ENCODE data around the gene PGAP6. TPM values are rescaled to one million over a fixed set of nuclear protein-coding genes. Genes with fewer than 3 reads are reported as not detected.

Gene PGAP6
- polyA plus RNA-seq, 2 of the 4 experiments (the other 2 are of a cell fraction) = 25.9 to 38.1 TPM

DNA sequence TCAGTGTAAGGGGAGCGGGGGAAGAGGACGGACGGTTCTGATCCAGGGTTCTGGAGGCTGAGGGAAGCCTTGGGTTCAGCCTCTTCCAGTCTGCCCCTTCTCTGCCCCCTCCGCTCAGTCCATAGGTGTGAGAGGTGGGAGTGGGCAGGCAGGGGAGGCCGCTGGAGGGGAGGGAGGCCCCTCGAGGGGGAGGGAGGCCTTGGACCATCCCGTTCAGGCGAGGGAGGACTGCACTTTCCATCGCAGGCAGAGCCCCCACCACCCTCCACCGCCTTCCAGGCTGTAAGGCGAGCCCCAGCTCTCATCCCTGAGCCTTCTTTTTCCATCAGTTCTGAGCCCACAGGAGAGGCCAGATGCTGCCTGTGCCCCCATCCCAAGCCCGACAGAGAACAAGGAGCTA lies 25.0 kb downstream of the PGAP6 start:
- no peak for FAIRE-seq
- WGBS (ENCODE audit: missing lambda C conversion rate) = 63% methylated on average over 12 of the region's 12 CpGs
- POLR2A ChIA-PET = no interaction called here
- Histone ChIP-seq H3K4me1 (peaks cover 3% of the 10 kb centered on the region; the same call in 1 of the 3 replicates), H3K4me3 (no peak overlapping the region), H3K9me3 (no peaks in the 10 kb centered on the region), H3K27ac (no peak overlapping the region), H3K4me2 (no peak overlapping the region)
- no peak for DNase-seq (ENCODE audit: low read depth in 1 of 2, low spot score in 1 of 2)
- TF ChIP-seq EHMT2 (IDR thresholded peaks at IDR 0.05; ENCODE audit: low read depth) = no peak
- no peak for TF ChIP-seq FOXS1 (CRISPR knock-in tag; IDR thresholded peaks at IDR 0.05)
- TF ChIP-seq HOXA7 (CRISPR knock-in tag; IDR thresholded peaks at IDR 0.05) = no peak
- no peak for TF ChIP-seq GATA3 (IDR thresholded peaks at IDR 0.05; ENCODE audit: borderline replicate concordance)
- TF ChIP-seq CEBPB (IDR thresholded peaks at IDR 0.05) = no peak
- TF ChIP-seq RFX5 (IDR thresholded peaks at IDR 0.05) = no peak
- TF ChIP-seq, protein P1, sequence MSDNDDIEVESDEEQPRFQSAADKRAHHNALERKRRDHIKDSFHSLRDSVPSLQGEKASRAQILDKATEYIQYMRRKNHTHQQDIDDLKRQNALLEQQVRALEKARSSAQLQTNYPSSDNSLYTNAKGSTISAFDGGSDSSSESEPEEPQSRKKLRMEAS (IDR thresholded peaks at IDR 0.05) = no peak
- no peak for TF ChIP-seq ZNF302 (CRISPR knock-in tag; IDR thresholded peaks at IDR 0.05)
- no peak for TF ChIP-seq FOSL2 (IDR thresholded peaks at IDR 0.05)
- TF ChIP-seq FOSL2 (CRISPR knock-in tag; IDR thresholded peaks at IDR 0.05) = no peak
- TF ChIP-seq HEYL (CRISPR knock-in tag; IDR thresholded peaks at IDR 0.05) = no peak
- CTCF ChIA-PET = interaction anchor here (1.4 to 12.6 kb wide), 6 partner anchors 8 to 291 kb away, joined by 3 to 76 read pairs (median 8); partner anchors contain the start of gene FAM234A
- no peak for ATAC-seq

DNA sequence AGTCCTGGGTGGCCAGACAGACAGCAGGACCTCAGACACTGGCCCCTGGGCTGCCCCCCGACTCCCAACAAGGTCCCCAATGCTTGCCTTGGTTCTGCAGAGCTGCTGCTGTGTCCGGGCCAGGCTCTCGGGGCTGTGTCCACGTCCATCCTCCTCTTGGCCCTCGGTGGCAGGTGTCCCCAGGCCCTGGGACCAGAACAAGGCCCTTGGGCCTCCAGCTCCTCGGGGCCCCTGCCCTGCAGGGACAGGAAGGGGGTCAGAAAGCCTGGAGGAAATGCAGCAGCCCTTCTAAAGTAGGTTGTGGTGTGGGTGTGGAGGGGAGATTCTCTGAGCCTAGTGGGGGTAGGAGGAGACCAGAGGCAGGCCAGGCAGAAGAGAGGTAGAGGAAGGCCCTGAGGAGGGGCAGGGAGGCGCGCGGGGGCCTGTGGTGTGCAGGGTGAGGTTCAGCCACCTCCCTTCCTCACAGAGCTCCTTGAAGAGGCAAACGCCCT lies 26.8 kb downstream of the PGAP6 start:
- Histone ChIP-seq H3K27ac (no peak overlapping the region), H3K4me1 (peaks cover 13% of the 10 kb centered on the region; the same call in 2 of the 3 replicates), H3K4me2 (no peak overlapping the region), H3K9me3 (no peaks in the 10 kb centered on the region), H3K4me3 (no peak overlapping the region)
- ChIA-PET CTCF (interaction anchor here (1.6 to 12.6 kb wide), 5 partner anchors 10 to 289 kb away, joined by 3 to 76 read pairs (median 5); no protein-coding TSS in a partner anchor), POLR2A (interaction anchor here (0.5 to 1.3 kb wide), 2 partner anchors 16 to 216 kb away, joined by 3 to 6 read pairs; partner anchors contain the start of gene MRPL28)
- DNase-seq (ENCODE audit: low read depth in 1 of 2, low spot score in 1 of 2) = no peak
- TF ChIP-seq, protein P2, sequence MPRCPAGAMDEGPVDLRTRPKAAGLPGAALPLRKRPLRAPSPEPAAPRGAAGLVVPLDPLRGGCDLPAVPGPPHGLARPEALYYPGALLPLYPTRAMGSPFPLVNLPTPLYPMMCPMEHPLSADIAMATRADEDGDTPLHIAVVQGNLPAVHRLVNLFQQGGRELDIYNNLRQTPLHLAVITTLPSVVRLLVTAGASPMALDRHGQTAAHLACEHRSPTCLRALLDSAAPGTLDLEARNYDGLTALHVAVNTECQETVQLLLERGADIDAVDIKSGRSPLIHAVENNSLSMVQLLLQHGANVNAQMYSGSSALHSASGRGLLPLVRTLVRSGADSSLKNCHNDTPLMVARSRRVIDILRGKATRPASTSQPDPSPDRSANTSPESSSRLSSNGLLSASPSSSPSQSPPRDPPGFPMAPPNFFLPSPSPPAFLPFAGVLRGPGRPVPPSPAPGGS (IDR thresholded peaks at IDR 0.05) = no peak
- TF ChIP-seq RCOR1 (IDR thresholded peaks at IDR 0.05; ENCODE audit: low read depth, low read length) (no peak), ZSCAN20 (CRISPR knock-in tag; IDR thresholded peaks at IDR 0.05) (no peak), CHD2 (IDR thresholded peaks at IDR 0.05; ENCODE audit: low read length, partially characterized antibody) (no peak), RFX5 (IDR thresholded peaks at IDR 0.05) (no peak)
- TF ChIP-seq, protein P3, sequence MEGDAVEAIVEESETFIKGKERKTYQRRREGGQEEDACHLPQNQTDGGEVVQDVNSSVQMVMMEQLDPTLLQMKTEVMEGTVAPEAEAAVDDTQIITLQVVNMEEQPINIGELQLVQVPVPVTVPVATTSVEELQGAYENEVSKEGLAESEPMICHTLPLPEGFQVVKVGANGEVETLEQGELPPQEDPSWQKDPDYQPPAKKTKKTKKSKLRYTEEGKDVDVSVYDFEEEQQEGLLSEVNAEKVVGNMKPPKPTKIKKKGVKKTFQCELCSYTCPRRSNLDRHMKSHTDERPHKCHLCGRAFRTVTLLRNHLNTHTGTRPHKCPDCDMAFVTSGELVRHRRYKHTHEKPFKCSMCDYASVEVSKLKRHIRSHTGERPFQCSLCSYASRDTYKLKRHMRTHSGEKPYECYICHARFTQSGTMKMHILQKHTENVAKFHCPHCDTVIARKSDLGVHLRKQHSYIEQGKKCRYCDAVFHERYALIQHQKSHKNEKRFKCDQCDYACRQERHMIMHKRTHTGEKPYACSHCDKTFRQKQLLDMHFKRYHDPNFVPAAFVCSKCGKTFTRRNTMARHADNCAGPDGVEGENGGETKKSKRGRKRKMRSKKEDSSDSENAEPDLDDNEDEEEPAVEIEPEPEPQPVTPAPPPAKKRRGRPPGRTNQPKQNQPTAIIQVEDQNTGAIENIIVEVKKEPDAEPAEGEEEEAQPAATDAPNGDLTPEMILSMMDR (IDR thresholded peaks at IDR 0.05) = no peak
- WGBS (ENCODE audit: missing lambda C conversion rate) = 89% methylated on average over 5 of the region's 10 CpGs
- ATAC-seq = no peak
- FAIRE-seq = no peak

DNA sequence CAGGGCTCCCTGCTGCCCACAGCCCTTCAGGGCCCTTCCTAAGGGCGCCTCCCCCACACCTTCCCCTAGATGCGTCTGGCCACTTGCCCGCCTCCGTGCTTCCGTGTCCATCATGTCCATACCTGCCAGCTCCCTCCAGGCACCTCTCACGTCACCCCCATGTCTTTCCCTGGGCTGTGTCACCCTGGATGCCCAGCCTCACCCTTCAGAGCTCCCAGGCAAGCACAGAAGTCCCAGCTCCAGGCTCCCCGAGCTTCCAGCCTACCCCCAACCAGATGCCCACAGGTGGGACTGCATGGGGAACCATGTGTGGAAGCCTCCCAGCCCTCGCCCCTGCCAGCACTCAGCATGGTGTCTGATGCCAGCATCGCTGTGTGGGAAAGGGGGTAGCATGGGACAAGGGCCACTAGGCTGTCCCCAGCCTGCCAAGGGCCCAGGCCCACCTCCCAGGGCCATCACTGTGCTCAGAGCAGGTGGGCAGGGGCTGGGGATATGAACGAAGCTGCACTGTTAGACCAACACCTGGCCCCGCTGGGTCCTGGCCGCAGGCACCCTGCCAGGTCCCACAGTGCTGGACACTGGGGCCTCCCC lies 27.4 kb downstream of the PGAP6 start:
- POLR2A ChIA-PET = interaction anchor here (0.5 to 1.3 kb wide), 2 partner anchors 16 to 215 kb away, joined by 3 to 6 read pairs; partner anchors contain the start of gene MRPL28
- no peaks in the 10 kb centered on the region for H3K9me3 ChIP-seq
- TF ChIP-seq FOXS1 (CRISPR knock-in tag; IDR thresholded peaks at IDR 0.05) = no peak
- H3K4me3 ChIP-seq = no peak overlapping the region
- H3K4me1 ChIP-seq = peaks cover 13% of the 10 kb centered on the region; the same call in 2 of the 3 replicates
- no peak for DNase-seq (ENCODE audit: low read depth in 1 of 2, low spot score in 1 of 2)
- ATAC-seq = no peak
- no peak for FAIRE-seq
- no peak overlapping the region for H3K27ac ChIP-seq
- H3K4me2 ChIP-seq = no peak overlapping the region
- CTCF ChIA-PET = interaction anchor here (1.6 to 12.6 kb wide), 5 partner anchors 10 to 289 kb away, joined by 3 to 76 read pairs (median 5); no protein-coding TSS in a partner anchor
- 88% methylated on average over 12 of the region's 12 CpGs for WGBS (ENCODE audit: missing lambda C conversion rate)
